AG04450 (cell line): ENCODE data around the gene EPGN. TPM values are rescaled to one million over a fixed set of nuclear protein-coding genes. Genes with fewer than 3 reads are reported as not detected.
"Not testable (repeated sequence)": the region's sequence is repeated elsewhere in the genome, so short reads cannot be mapped to it uniquely, and the experiment has no call there.

Experiments used
- CTCF ChIA-PET: fragments of 300-600, 350-600 bp; formaldehyde crosslinking; extraction: SDS; loops from one replicate; lab custom pipeline; 2022; ENCODE audit warnings: antibody characterized with exemption, inconsistent platforms; lab: Charles Lee
- POLR2A ChIA-PET: fragments of 350-600 bp; formaldehyde crosslinking; extraction: SDS; loops from one replicate; lab custom pipeline; 2021; ENCODE audit warnings: antibody characterized with exemption, inconsistent platforms; lab: Yijun Ruan, JAX
- DNase-seq: peaks from one replicate; pipeline ENCODE4 v3.0.0-alpha.2; 2011; ENCODE audit warnings: low read depth, low spot score
- H3K27ac ChIP-seq: one replicate; pipeline ENCODE4 v1.5.1; 2012; ENCODE audit warnings: low read depth, low read length, control low read depth
- H3K27me3 ChIP-seq: one replicate; pipeline ENCODE4 v1.6.0; 2012; ENCODE audit warnings: low read length; ENCODE audit not compliant: control insufficient read depth, insufficient read depth
- H3K4me3 ChIP-seq: 2 replicates; pipeline ENCODE4 v1.5.1; 2011; ENCODE audit warnings: mild to moderate bottlenecking, low read depth, low read length, control low read depth
- H3K9me3 ChIP-seq: 2 replicates; pipeline ENCODE4 v1.5.1; 2012; ENCODE audit warnings: low read length; ENCODE audit not compliant: control insufficient read depth, insufficient read depth
- polyA plus RNA-seq: library from polyadenylated mRNA; depleted of rRNA; stranded (reverse); fragments of >200 nt; gene quantifications from 2 replicates; pipeline ENCODE4 v1.2.3, GENCODE V29; 2011
- TF ChIP-seq, protein P1 (sequence below): IDR thresholded peaks from 2 replicates; pipeline ENCODE4 v1.5.1; 2011; ENCODE audit warnings: low read depth, low read length, control low read depth, inconsistent platforms

EPGN gene
- polyA plus RNA-seq, 1 experiment = not detected

DNA sequence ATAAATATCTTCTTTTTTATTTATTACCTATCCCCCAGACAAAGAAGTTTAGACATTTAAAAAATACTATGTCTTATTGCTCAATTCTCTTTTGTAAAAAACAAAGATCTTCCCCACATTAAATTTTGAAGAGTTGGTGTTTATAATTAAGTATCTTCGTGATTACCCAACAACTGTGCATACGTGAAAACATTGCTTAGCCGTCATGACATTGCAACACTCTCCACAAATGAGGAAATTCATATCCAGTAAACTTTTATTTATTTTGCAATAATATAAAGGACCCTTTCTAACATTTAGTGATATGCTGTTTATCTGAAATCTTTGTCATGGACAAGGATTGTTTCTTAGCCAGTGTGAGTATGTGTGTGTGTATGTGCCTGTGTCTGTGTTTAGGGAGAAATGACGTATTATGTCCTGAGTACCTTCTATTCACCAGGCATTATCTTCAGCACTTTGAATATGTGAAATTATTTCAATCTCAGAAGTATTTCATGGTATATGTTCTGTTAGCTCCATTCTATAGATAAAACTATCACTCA lies 30.6 kb downstream of the EPGN start:
- H3K9me3 ChIP-seq = peaks cover 6% of the 10 kb centered on the region
- POLR2A ChIA-PET = no interaction called here
- no peak overlapping the region for H3K27ac ChIP-seq
- no peak overlapping the region for H3K4me3 ChIP-seq
- CTCF ChIA-PET = interaction anchor here (1.0 to 1.8 kb wide), 3 partner anchors 18 to 336 kb away, joined by 3 to 8 read pairs (median 5); no protein-coding TSS in a partner anchor
- DNase-seq = no peak
- no peaks in the 10 kb centered on the region for H3K27me3 ChIP-seq
- TF ChIP-seq, protein P1, sequence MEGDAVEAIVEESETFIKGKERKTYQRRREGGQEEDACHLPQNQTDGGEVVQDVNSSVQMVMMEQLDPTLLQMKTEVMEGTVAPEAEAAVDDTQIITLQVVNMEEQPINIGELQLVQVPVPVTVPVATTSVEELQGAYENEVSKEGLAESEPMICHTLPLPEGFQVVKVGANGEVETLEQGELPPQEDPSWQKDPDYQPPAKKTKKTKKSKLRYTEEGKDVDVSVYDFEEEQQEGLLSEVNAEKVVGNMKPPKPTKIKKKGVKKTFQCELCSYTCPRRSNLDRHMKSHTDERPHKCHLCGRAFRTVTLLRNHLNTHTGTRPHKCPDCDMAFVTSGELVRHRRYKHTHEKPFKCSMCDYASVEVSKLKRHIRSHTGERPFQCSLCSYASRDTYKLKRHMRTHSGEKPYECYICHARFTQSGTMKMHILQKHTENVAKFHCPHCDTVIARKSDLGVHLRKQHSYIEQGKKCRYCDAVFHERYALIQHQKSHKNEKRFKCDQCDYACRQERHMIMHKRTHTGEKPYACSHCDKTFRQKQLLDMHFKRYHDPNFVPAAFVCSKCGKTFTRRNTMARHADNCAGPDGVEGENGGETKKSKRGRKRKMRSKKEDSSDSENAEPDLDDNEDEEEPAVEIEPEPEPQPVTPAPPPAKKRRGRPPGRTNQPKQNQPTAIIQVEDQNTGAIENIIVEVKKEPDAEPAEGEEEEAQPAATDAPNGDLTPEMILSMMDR = no peak

DNA sequence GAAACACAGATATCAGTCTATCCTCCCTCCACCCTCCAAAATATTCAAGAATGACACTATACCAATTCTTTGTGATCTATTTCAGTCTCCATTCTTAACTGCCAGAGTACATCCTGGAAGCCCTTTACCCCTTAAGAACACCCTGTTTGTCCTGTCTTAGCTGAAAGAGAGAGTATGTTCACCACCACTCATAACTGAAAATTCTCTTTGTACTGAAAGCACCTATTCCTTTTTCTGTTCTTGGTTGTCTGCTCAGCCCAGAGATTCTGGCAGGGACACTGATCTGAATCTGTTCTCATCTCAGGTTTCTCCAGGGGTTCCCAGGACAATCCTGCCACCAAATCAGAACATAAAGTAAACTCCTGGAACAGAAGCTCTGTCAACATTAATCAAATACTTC lies 31.2 kb downstream of the EPGN start:
- peaks cover 9% of the 10 kb centered on the region; the same call in 1 of the 2 replicates for H3K9me3 ChIP-seq
- TF ChIP-seq, protein P1 = no peak

DNA sequence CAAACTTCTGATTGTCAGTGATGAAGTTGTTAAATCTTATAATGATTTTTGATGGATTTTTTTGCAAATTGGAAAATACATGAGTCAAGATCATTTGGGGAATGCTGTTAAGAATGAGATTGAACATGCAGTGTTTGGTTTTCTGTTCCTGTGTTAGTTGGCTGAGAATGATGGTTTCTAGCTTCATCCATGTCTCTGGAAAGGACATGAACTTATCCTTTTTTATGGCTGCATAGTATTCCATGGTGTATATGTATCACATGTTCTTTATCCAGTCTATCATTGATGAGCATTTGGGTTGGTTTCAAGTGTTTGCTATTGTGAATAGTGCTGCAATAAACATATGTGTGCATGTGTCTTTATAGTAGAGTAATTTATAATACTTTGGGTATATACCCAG lies 32.2 kb downstream of the EPGN start:
- POLR2A ChIA-PET, H3K27me3 ChIP-seq, H3K27ac ChIP-seq, H3K4me3 ChIP-seq, DNase-seq: not testable (repeated sequence)
- H3K9me3 ChIP-seq = peaks cover 13% of the 10 kb centered on the region; the same call in 1 of the 2 replicates
- CTCF ChIA-PET = interaction anchor here (0.8 to 0.9 kb wide), 2 partner anchors 334 to 335 kb away, joined by 3 to 4 read pairs; no protein-coding TSS in a partner anchor

More for the DNA sequence above, 31.2 kb downstream of the EPGN start:
- ChIA-PET CTCF (no interaction called here), POLR2A (no interaction called here)
- no peak overlapping the region for H3K27ac ChIP-seq
- no peak for DNase-seq
- H3K27me3 ChIP-seq = no peaks in the 10 kb centered on the region
- H3K4me3 ChIP-seq = no peak overlapping the region

DNA sequence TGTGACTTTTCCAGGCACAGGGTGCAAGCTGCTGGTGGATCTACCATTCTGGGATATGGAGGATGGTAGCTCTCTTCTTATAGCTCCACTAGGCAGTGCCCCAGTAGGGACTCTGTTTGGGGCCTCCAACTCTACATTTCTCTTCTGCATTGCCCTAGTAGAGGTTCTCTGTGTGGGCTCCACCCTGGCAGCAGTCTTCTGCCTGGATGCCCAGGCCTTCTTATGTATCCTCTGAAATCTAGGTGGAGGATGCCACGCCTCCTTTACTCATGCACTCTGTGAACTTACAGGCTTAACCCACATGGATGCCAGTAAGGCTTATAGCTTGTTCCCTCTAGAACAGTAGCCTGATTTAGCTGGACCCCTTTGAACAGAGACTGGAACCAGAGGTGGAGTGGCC lies 35.8 kb downstream of the EPGN start:
- H3K27me3 ChIP-seq = no peaks in the 10 kb centered on the region
- TF ChIP-seq, protein P1 = no peak
- ChIA-PET CTCF (interaction anchor here (1.3 kb wide), 1 partner anchor 26 kb away, joined by 5 read pairs; no protein-coding TSS in a partner anchor), POLR2A (no interaction called here)
- peaks cover 13% of the 10 kb centered on the region; the same call in 1 of the 2 replicates for H3K9me3 ChIP-seq
- no peak overlapping the region for H3K4me3 ChIP-seq
- no peak for DNase-seq
- H3K27ac ChIP-seq = no peak overlapping the region

DNA sequence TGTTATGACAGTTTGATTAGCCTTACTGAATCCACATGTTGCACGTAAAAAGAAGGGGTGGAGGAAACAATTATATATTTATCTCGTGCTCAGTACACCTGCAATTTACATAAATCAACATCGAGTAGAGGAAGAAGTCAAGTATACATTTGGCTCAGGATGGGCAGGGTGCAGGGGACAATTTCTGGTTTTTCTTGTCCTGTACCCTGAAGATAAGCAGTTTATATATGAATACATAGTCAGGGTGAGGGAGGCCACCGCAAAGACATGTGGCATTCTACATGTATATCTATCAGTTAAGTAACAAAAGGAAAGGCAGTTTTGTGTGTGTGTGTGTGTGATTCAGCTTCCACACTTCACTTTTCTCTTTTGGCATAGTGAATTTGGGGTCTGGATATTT lies 45.6 kb downstream of the EPGN start:
- no peaks in the 10 kb centered on the region for H3K27me3 ChIP-seq
- DNase-seq = no peak
- no peak overlapping the region for H3K4me3 ChIP-seq
- H3K9me3 ChIP-seq = no peaks in the 10 kb centered on the region
- TF ChIP-seq, protein P1 = no peak
- H3K27ac ChIP-seq = no peak overlapping the region
- ChIA-PET POLR2A (no interaction called here), CTCF (interaction anchor here (2.1 kb wide), 1 partner anchor 322 kb away, joined by 12 read pairs; no protein-coding TSS in a partner anchor)
